ENCODE results near the gene NME7.

DNA sequence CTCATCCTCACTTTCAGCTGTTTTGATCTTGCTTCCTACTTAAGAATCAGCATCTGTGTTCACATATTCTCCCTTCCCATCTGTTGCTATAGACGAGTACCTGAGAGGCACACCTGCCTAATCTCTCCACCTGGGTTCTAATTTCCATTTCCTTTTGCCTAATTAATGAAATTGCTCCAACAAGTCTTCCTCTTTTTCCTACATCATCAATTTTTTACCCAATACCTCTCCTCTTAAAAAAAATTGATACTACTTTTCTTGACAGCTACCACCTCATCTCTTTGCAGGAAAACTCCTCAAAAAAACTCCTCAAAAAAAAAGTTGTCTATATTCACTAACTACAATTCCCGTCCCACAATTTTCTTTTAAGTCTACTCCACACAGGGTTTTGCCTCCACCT, 71.8 kb downstream of the NME7 start:
- TF ChIP-seq, protein P1, sequence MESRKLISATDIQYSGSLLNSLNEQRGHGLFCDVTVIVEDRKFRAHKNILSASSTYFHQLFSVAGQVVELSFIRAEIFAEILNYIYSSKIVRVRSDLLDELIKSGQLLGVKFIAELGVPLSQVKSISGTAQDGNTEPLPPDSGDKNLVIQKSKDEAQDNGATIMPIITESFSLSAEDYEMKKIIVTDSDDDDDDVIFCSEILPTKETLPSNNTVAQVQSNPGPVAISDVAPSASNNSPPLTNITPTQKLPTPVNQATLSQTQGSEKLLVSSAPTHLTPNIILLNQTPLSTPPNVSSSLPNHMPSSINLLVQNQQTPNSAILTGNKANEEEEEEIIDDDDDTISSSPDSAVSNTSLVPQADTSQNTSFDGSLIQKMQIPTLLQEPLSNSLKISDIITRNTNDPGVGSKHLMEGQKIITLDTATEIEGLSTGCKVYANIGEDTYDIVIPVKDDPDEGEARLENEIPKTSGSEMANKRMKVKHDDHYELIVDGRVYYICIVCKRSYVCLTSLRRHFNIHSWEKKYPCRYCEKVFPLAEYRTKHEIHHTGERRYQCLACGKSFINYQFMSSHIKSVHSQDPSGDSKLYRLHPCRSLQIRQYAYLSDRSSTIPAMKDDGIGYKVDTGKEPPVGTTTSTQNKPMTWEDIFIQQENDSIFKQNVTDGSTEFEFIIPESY (IDR thresholded peaks at IDR 0.05; ENCODE audit: borderline replicate concordance, low read depth) = no peak
- TF ChIP-seq, protein P2, sequence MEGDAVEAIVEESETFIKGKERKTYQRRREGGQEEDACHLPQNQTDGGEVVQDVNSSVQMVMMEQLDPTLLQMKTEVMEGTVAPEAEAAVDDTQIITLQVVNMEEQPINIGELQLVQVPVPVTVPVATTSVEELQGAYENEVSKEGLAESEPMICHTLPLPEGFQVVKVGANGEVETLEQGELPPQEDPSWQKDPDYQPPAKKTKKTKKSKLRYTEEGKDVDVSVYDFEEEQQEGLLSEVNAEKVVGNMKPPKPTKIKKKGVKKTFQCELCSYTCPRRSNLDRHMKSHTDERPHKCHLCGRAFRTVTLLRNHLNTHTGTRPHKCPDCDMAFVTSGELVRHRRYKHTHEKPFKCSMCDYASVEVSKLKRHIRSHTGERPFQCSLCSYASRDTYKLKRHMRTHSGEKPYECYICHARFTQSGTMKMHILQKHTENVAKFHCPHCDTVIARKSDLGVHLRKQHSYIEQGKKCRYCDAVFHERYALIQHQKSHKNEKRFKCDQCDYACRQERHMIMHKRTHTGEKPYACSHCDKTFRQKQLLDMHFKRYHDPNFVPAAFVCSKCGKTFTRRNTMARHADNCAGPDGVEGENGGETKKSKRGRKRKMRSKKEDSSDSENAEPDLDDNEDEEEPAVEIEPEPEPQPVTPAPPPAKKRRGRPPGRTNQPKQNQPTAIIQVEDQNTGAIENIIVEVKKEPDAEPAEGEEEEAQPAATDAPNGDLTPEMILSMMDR (IDR thresholded peaks at IDR 0.05) = no peak

All from SK-N-SH (cell line).